GM18951 (cell line): ENCODE data around the gene KCNG2.

Experiments
- POLR2A ChIP-seq: IDR thresholded peaks from 4 replicates; pipeline ENCODE4 v1.6.1; 2011; ENCODE audit warnings: mild to moderate bottlenecking; ENCODE audit not compliant: insufficient read length, insufficient read depth; ENCODE audit errors: extremely low read depth
- in situ Hi-C: fragments of 300-500 bp; cut with MboI; formaldehyde crosslinking; loops from one replicate; pipeline ENCODE4 v1.12.0; 2022; ENCODE audit warnings: low sequenced_read_pairs, mixed read lengths, inconsistent platforms; ENCODE audit not compliant: unreplicated experiment

KCNG2 gene

DNA sequence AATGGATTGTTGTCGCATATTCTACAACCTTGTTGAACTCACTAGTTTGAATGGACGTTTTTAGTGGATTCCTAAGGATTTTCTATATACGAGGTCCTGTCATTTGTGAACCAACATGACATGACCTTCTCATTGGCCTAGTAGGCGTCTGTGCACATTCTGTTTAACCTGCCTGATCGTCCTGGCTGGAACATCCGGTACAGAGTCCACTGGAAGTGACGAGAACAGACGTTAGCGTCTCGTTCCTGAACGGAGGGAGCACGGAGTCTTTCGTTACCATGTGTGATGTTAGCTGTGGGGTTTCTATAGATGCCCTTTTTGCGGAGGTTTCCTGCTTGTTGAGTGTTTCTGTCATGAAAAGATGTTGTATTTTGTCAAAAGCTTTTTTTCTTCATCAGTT, 91.8 kb downstream of the KCNG2 start:
- in situ Hi-C loops: no loop called here
- TF ChIP-seq POLR2A: no peak

DNA sequence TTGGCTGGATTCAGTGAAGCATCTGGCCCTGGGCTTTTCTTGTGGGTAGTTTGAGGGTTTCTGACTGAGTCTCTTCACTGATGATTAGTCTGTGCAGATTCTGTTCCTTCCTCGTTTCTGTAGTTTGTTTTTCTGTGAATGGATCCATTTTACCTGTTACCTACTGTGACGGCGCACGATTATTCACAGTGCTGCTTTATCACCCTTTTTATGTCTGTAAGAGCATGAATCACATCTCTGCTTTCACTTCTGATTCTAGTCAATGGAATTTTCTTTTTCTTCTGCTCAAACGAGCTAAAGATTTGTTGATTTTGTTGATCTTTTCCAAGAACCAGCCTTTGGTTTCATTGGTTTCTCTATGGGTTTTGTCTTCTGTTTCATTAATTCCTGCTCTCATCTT, 92.9 kb downstream of the KCNG2 start:
- in situ Hi-C loops: no loop called here
- no peak for TF ChIP-seq POLR2A

DNA sequence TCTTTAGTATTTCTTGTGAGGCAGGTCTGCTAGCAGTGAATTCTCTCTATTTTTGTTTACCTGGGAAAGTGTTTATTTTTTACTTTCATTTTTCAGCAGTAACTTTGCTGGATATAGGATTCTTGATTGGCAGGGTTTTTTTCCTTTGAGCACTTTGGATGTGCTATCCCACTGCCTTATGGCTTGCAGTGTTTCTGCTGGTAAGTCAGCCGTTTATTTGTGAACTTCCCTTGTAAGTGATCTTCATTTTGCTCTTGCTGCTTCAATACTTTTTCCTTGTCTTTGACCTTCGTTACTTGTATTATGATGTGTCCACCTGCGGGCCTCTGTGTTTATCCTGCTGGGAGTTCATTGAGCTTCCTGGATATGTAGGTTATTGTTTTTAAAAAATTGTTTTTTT, 99.0 kb downstream of the KCNG2 start:
- in situ Hi-C loops: no loop called here
- no peak for TF ChIP-seq POLR2A

DNA sequence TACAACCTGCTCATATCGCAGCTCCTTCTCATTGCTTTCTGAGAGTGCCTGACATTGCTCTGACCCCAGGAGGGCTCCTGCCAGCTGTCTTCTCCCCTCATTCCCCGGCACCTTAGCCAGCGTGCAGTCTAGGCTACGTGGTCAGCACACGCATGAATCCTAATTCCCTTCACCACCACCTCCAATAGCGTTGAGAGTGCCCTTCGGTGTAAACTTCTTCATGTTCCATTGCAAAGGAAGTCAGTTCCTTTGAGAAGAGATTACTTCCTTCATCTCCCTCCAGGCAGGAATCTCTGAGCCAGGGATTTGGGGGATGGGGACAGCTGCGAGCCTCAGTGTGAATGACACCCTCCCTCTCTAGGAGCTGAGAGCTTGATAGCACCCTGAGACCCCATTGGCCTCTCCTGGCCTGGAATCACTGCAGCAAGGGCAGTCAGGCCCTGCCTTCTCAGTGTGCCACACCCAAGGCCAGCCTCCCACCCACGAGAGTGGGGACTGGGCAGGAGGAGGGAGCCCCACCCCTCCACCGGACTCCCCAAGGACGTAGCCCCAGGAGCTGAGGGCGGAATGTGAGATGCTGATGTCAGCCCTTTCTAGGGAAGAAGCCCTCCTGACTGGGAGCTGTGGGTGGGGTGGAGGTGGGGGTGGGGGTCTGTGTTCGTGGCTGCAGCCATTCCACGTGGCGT, 100.3 kb downstream of the KCNG2 start:
- no peak for TF ChIP-seq POLR2A
- in situ Hi-C loops: no loop called here

DNA sequence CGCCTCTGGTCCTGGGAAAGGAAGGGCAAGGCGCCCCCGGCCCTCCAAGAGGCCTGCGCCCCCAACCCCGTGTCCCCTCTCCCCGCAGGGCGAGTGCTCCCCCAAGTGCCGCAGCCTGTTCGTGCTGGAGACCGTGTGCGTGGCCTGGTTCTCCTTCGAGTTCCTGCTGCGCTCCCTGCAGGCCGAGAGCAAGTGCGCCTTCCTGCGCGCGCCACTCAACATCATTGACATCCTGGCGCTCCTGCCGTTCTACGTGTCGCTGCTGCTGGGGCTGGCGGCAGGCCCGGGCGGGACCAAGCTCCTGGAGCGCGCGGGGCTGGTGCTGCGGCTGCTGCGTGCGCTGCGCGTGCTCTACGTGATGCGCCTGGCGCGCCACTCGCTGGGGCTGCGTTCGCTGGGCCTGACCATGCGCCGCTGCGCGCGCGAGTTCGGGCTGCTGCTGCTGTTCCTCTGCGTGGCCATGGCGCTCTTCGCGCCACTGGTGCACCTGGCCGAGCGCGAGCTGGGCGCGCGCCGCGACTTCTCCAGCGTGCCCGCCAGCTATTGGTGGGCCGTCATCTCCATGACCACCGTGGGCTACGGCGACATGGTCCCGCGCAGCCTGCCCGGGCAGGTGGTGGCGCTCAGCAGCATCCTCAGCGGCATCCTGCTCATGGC, 101.3 kb downstream of the KCNG2 start:
- in situ Hi-C loops: no loop called here
- TF ChIP-seq POLR2A: no peak

DNA sequence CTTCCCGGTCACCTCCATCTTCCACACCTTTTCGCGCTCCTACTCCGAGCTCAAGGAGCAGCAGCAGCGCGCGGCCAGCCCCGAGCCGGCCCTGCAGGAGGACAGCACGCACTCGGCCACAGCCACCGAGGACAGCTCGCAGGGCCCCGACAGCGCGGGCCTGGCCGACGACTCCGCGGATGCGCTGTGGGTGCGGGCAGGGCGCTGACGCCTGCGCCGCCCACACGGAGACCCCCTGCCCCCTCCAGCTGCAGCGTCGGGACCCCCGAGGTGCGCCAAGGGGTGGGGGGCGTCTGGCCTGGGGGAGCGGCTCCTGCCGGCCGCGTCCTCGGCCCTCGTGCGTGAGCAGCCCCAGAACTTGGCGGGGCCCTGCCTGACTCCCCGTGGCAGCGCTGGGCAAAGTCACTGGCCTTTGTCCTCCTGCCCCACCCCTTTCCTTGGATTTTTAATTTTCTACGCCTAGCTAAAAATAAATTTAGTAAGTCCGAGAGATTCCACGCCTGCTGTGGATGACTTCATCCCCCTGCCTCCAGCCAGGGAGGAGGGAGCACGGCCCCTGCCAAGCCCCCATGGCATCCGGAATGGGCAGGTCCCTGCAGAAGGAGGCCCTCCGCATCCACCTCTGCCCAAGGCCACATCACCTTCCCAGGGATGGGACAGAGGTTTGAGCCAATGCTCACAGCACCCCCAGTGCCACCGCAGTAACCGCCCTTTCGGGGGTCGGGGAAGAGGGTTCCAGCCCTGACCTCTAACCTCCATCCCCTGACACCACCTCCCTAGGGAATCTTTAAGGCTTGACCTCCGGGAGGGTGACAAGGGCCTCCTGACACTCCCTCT, 102.1 kb downstream of the KCNG2 start:
- in situ Hi-C loops: no loop called here
- TF ChIP-seq POLR2A: no peak

DNA sequence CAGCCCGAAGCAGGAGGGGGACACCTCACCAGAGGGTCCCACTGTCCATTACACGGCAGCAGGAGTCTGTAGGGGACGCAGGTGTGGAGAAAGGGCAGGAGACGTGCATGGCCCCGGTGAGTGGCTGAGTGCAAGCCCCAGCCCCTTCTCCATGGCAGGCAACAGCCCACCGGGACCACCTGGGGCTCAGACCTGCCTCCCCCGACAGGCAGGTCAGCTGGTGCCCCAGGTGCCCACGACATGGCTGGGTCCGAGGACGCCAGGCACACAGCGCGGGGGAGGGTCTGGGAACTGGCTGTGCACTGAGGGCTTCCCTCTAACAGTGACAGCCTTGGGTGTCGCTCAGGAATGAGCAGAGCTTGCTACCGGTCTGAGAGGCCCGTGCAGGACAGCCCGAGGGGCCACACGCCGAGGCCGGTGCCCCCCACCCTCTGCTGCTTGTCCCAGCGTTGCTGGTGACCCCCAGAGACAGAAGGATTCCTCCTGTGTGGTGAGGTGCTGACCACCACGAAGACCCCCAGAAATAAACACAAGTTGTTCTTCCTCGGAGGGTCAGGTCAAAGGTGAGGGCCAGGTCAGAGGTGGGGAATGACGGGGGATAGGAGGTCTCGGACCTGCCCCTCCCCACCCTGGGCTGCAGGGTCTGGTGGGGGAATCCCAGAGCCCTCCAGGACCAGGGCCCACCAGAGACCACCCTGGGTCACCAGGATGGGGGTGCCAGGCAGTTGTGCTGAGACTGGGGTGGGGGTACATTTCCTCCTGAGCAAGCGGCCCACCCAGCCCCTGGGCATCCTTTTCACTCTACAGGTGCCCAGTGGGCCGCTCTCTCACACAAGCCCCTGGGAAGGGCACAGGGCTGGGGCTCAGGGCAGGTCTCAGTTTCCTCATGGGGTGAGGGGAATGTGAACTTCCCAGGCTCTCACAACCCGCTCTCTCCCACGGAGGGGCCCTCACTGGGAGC, 103.2 kb downstream of the KCNG2 start:
- no peak for TF ChIP-seq POLR2A
- in situ Hi-C loops: no loop called here

DNA sequence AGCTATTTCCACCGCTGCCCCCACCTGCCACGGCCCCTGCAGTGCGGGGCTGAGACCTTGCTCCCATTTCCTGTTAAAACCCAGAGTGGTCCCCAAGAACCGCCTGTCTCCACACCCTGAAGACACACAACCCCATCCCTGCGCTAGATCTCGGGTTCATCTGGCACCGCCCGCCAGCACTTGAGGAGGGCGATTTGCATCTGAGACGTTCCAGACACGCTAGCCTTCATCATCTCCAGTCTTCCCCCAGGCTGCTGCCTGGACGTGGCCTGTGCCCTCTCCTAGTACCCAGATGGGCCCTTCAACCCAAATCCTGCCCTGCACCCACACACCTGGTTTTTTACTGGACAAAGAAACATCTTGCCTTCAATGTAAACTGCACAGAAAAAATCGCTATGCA, 103.9 kb downstream of the KCNG2 start:
- in situ Hi-C loops: no loop called here
- no peak for TF ChIP-seq POLR2A

DNA sequence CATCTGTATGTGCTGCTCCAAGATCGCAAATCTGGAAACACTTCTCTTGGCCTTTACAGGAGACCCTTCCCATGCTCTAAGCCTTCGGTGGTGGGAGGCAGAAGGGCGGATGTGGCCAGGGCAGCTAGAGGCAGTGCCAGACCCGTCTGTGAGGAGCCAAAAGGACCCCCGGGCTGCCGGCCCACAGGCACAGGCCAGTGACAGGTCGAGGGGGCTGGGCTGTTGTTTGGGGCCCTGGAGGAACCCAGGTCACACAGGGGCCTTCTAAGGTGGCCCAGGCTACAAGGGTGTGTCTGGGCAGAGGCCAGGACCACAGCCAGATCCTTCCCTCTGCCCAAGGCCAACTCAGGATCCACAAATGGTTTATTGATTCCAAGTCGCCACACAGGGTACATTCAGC, 104.3 kb downstream of the KCNG2 start:
- in situ Hi-C loops: no loop called here
- TF ChIP-seq POLR2A: no peak

DNA sequence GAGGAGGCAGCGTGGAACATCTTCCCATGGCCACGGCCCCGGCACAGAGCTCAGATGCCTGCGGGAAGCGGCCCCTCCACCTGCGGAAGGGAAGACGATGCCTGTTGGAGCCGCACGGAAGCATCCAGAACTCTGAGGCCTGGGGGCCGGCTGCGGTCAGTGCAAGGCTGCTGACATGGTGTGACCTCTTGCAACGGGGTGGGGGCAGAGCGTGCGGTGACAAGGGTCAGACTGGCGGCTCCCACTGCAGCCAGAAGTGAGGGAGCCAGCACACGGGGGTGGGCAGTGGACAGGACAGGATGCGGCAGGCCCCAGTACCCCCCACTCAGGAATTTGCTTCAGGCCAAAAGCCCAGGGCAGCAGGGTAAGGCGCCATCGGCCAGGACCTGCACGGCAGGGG, 104.9 kb downstream of the KCNG2 start:
- in situ Hi-C loops: no loop called here
- no peak for TF ChIP-seq POLR2A

DNA sequence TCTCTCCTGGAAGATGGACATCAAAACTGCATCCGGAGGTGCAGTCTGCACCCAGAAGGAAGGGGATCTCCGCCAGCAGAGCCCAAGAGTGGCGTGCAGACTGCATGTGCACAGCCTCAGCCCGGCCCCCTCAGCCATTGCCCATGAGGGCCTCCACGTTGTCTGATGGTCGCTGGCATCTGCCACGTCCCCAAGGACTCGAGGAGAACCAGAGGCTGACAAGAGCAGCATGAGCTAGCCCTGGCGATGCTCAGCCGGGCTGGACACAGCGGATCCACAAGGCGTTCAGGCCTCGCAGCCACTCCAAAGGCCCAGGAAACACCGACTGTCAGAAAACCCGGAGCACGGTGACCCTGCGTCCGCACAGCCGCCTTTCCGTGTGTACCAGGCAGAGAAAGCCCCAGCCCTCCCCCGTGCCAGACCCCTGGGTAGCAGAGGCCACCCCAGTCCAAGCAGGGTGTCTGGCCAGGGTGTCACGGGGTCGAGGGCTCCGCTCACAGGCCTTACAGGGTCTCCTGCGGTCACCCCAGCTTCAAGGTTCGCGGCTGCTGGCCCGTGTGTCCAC, 105.4 kb downstream of the KCNG2 start:
- in situ Hi-C loops: no loop called here
- TF ChIP-seq POLR2A: no peak

DNA sequence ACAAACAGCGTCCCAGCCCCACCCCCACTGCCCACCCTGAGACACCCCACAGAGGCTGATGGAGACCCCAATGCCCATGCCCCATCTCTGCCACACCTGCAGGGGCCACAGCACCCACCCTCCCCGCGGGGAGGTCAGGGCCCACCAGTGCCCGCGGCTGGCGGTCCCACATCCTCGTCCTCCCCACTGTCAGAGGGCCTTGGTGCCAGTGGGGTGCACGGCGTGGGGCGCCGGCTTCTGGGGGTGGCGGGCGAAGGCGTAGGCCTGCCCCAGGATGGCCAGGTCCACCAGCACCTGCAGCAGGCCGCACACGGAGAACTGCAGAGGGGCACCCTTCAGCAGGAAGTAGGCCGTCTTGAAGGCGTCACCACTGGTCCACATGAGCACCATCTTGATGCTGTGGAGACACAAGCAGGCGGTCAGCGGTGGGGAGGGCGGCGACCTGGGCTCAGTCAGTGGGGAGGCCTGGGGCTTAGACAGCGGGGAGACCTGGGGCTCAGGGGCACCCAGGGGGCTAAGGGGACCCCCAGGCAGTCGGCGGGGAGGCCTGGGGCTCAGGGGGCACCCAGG, 106.1 kb downstream of the KCNG2 start:
- TF ChIP-seq POLR2A: no peak
- in situ Hi-C loops: no loop called here

DNA sequence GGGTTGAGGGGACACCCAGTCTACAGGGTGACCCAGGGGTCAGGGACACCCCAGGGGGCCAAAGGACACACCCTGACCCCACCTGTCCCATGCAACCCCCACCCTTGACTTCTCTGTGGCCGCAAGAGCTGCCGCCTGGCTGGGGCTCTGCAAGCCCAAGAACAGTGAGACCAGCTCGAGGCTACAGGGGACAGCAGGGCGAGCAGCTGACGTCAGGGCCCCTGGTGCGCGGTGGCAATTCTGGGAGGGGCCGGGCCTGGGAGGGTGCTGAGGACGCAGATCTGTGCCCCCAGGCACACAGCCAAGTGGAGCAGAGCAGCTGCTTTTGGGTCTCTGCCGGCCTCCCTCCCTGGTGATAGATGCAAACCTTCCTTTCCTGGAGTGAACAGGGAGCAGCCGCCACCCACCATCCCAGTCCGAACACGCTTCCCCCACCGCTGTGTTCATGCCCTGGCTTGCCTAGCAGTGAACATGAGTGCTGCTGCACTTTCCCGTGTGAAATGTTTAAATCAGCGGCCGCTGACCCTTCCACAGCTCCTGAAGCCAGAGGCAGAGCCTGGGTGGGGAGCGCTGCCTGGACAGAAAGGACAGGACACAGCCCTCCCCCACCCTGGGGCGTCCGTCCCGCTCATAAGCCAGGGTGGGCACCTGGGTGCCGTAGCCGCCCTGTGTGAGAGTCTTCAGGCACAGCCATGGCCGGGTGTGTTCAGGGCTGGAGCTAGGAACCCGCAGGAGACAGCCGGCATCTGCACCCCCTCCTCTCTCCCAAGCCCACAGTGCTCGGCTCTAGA, 106.8 kb downstream of the KCNG2 start:
- in situ Hi-C loops: no loop called here
- TF ChIP-seq POLR2A: no peak
